ENCODE measurements around the gene NUBP2. TPM values are rescaled to one million over a fixed set of nuclear protein-coding genes. Genes with fewer than 3 reads are reported as not detected.

The NUBP2 gene
- polyA plus RNA-seq, 2 of the 4 experiments (the other 2 are of a cell fraction): 24.7 to 65.3 TPM

- no peak for FAIRE-seq
- POLR2A ChIA-PET: interaction anchor here (0.6 to 6.5 kb wide), 5 partner anchors 9 to 95 kb away, joined by 3 to 46 read pairs (median 3); partner anchors contain the start of genes JPT2, NUBP2 and SPSB3
- peak within 1 kb of the TSS; percentile 98 for H3K4me2 ChIP-seq
- H3K4me3 ChIP-seq: peak within 1 kb of the TSS; percentile 85
- H3K4me1 ChIP-seq: peaks cover 21% of the 10 kb centered on the region
- peak; percentile 70 to 93 for DNase-seq (ENCODE audit: low read depth in 1 of 2, low spot score in 1 of 2)
- 0% methylated on average over 12 of the region's 108 CpGs for WGBS (ENCODE audit: missing lambda C conversion rate)
- peak within 1 kb of the TSS; percentile 95 to 98 for H3K27ac ChIP-seq
- H3K9me3 ChIP-seq: no peaks in the 10 kb centered on the region
- CTCF ChIA-PET: interaction anchor here (0.7 to 3.5 kb wide), 15 partner anchors 9 to 135 kb away, joined by 3 to 15 read pairs (median 4); partner anchors contain the start of genes IGFALS, MAPK8IP3, NUBP2 and SPSB3
- ATAC-seq: peak; percentile 52 to 70
- TF ChIP-seq ZSCAN20 (CRISPR knock-in tag; IDR thresholded peaks at IDR 0.05): no peak
- TF ChIP-seq USF2 (IDR thresholded peaks at IDR 0.05): no peak
- TF ChIP-seq BHLHE40 (IDR thresholded peaks at IDR 0.05; ENCODE audit: low read depth, low read length): peak; percentile 65; the same call in 1 of the 2 replicates
- TF ChIP-seq SMC3 (IDR thresholded peaks at IDR 0.05): peak; percentile 78
- peak; percentile 53; the same call in 1 of the 2 replicates for TF ChIP-seq HOXB13 (CRISPR knock-in tag; IDR thresholded peaks at IDR 0.05; ENCODE audit: low read depth)
- TF ChIP-seq CBX2 (IDR thresholded peaks at IDR 0.05; ENCODE audit: borderline replicate concordance, low read depth): no peak
- no peak for TF ChIP-seq HEYL (CRISPR knock-in tag; IDR thresholded peaks at IDR 0.05)
- TF ChIP-seq JUN (IDR thresholded peaks at IDR 0.05): peak; percentile 69 to 97
- no peak for TF ChIP-seq SREBF2 (IDR thresholded peaks at IDR 0.05)
- TF ChIP-seq CHD4 (IDR thresholded peaks at IDR 0.05; ENCODE audit: borderline replicate concordance): no peak
- TF ChIP-seq POLR2AphosphoS2 (conservative IDR thresholded peaks at IDR 0.05; ENCODE audit: low read length): no peak
- no peak for TF ChIP-seq REST (IDR thresholded peaks at IDR 0.05)
- TF ChIP-seq FOSB (CRISPR knock-in tag; IDR thresholded peaks at IDR 0.05): no peak
- TF ChIP-seq FOXS1 (CRISPR knock-in tag; IDR thresholded peaks at IDR 0.05): no peak
- TF ChIP-seq CEBPB (IDR thresholded peaks at IDR 0.05): no peak
- TF ChIP-seq TP53 (CRISPR knock-in tag; IDR thresholded peaks at IDR 0.05): no peak
- peak; percentile 91 for TF ChIP-seq KDM5A (IDR thresholded peaks at IDR 0.05)
- no peak for TF ChIP-seq ZNF302 (CRISPR knock-in tag; IDR thresholded peaks at IDR 0.05)
- TF ChIP-seq FOSL2 (IDR thresholded peaks at IDR 0.05): no peak
- 0 out of 2 replicates have a peak, but pooled peaks have one; percentile 16 for TF ChIP-seq FOSL2 (CRISPR knock-in tag; IDR thresholded peaks at IDR 0.05)
- peak; percentile 73 for TF ChIP-seq E2F6 (IDR thresholded peaks at IDR 0.05; ENCODE audit: borderline replicate concordance, low read depth)
- TF ChIP-seq NPAS2 (CRISPR knock-in tag; IDR thresholded peaks at IDR 0.05; ENCODE audit: borderline replicate concordance): no peak
- TF ChIP-seq TFCP2L1 (CRISPR knock-in tag; IDR thresholded peaks at IDR 0.05): 0 out of 2 replicates have a peak, but pooled peaks have one; percentile 12
- peak; percentile 83 for TF ChIP-seq CTCF (IDR thresholded peaks at IDR 0.05)
- TF ChIP-seq CHD2 (IDR thresholded peaks at IDR 0.05; ENCODE audit: low read length, partially characterized antibody): peak; percentile 19
- TF ChIP-seq GATA3 (IDR thresholded peaks at IDR 0.05; ENCODE audit: borderline replicate concordance): peak; percentile 22; the same call in 1 of the 2 replicates
- no peak for TF ChIP-seq HMGXB4 (CRISPR knock-in tag; IDR thresholded peaks at IDR 0.05; ENCODE audit: borderline replicate concordance)
- peak; percentile 65; the same call in 1 of the 2 replicates for TF ChIP-seq PBX3 (IDR thresholded peaks at IDR 0.05)
- no peak for TF ChIP-seq RCOR1 (IDR thresholded peaks at IDR 0.05; ENCODE audit: low read depth, low read length)
- no peak; the same call in 1 of the 2 replicates for TF ChIP-seq PHF8 (IDR thresholded peaks at IDR 0.05; ENCODE audit: borderline replicate concordance, low read depth)
Observed at GRCh38 chr16:1772908-1773702, 9.7 kb upstream of the NUBP2 start, which contains the start of gene MRPS34. MRPS34 (minus strand) TSS chr16:1773134; CDS start chr16:1773119, 15 bp downstream.

Data from A549 (cell line).